Mucosa of stomach (tissue), 1 donor: Measurements from ENCODE around the gene PPP2R5A.

Experiments
- H3K27me3 ChIP-seq: one replicate; pipeline ENCODE4 v1.7.0; 2013; ENCODE audit warnings: mild to moderate bottlenecking, low read length; ENCODE audit not compliant: control insufficient read depth, insufficient read depth
- H3K36me3 ChIP-seq: one replicate; pipeline ENCODE4 v1.7.0; 2013; ENCODE audit warnings: low read length; ENCODE audit not compliant: control insufficient read depth, insufficient read depth
- H3K4me1 ChIP-seq: one replicate; pipeline ENCODE4 v1.7.0; 2013; ENCODE audit warnings: mild to moderate bottlenecking, low read length; ENCODE audit not compliant: control insufficient read depth, insufficient read depth
- H3K4me3 ChIP-seq: one replicate; pipeline ENCODE4 v1.7.0; 2013; ENCODE audit warnings: low read length
- H3K9ac ChIP-seq: one replicate; pipeline ENCODE4 v1.7.0; 2013; ENCODE audit warnings: mild to moderate bottlenecking, low read length, moderate library complexity
- H3K9me3 ChIP-seq: one replicate; pipeline ENCODE4 v1.7.0; 2013; ENCODE audit warnings: mild to moderate bottlenecking, low read length, moderate library complexity; ENCODE audit not compliant: control insufficient read depth
- donor health status: Pancreatic carcinoma.

PPP2R5A gene

GRCh38 chr1:212284744-212285684 lies at the start of gene PPP2R5A:
PPP2R5A (plus strand) TSS chr1:212285410; CDS start chr1:212286111, 701 bp downstream.
- Histone ChIP-seq H3K9ac (peak within 1 kb of the TSS; percentile 97), H3K36me3 (no peaks in the 10 kb centered on the region), H3K9me3 (no peaks in the 10 kb centered on the region), H3K4me3 (peak within 1 kb of the TSS; percentile 93), H3K4me1 (peaks cover 3% of the 10 kb centered on the region), H3K27me3 (no peaks in the 10 kb centered on the region)

- peaks cover 55% of the 10 kb centered on the region for H3K4me1 ChIP-seq
- H3K9ac ChIP-seq = no peak overlapping the region
- no peaks in the 10 kb centered on the region for H3K9me3 ChIP-seq
- H3K4me3 ChIP-seq = no peak overlapping the region
- H3K27me3 ChIP-seq = no peaks in the 10 kb centered on the region
- H3K36me3 ChIP-seq = no peaks in the 10 kb centered on the region
Observed at GRCh38 chr1:212235857-212236256, 49.4 kb upstream of the PPP2R5A start.

- no peaks in the 10 kb centered on the region for H3K36me3 ChIP-seq
- H3K4me1 ChIP-seq = peaks cover 53% of the 10 kb centered on the region
- H3K4me3 ChIP-seq = no peak overlapping the region
- no peaks in the 10 kb centered on the region for H3K9me3 ChIP-seq
- no peaks in the 10 kb centered on the region for H3K27me3 ChIP-seq
- H3K9ac ChIP-seq = no peak overlapping the region
Observed at GRCh38 chr1:212236664-212237220, 48.5 kb upstream of the PPP2R5A start.

GRCh38 chr1:212237651-212238050 lies 47.6 kb upstream of the PPP2R5A start:
- no peak overlapping the region for H3K4me3 ChIP-seq
- H3K9me3 ChIP-seq = no peaks in the 10 kb centered on the region
- no peaks in the 10 kb centered on the region for H3K27me3 ChIP-seq
- H3K9ac ChIP-seq = no peak overlapping the region
- peaks cover 56% of the 10 kb centered on the region for H3K4me1 ChIP-seq
- H3K36me3 ChIP-seq = no peaks in the 10 kb centered on the region

- H3K27me3 ChIP-seq = no peaks in the 10 kb centered on the region
- H3K9ac ChIP-seq = peak overlapping the region; percentile 40
- H3K36me3 ChIP-seq = no peaks in the 10 kb centered on the region
- no peaks in the 10 kb centered on the region for H3K9me3 ChIP-seq
- H3K4me1 ChIP-seq = peaks cover 60% of the 10 kb centered on the region
- H3K4me3 ChIP-seq = no peak overlapping the region
Observed at GRCh38 chr1:212238552-212238951, 46.7 kb upstream of the PPP2R5A start.

- Histone ChIP-seq H3K36me3 (no peaks in the 10 kb centered on the region), H3K9ac (no peak overlapping the region), H3K4me3 (no peak overlapping the region), H3K9me3 (no peaks in the 10 kb centered on the region), H3K4me1 (peaks cover 37% of the 10 kb centered on the region), H3K27me3 (no peaks in the 10 kb centered on the region)
Observed at GRCh38 chr1:212241501-212241900, 43.7 kb upstream of the PPP2R5A start.

- peaks cover 33% of the 10 kb centered on the region for H3K4me1 ChIP-seq
- no peaks in the 10 kb centered on the region for H3K36me3 ChIP-seq
- no peak overlapping the region for H3K9ac ChIP-seq
- no peaks in the 10 kb centered on the region for H3K27me3 ChIP-seq
- no peaks in the 10 kb centered on the region for H3K9me3 ChIP-seq
- no peak overlapping the region for H3K4me3 ChIP-seq
Observed at GRCh38 chr1:212241957-212242287, 43.3 kb upstream of the PPP2R5A start.

GRCh38 chr1:212242288-212242984 lies 42.8 kb upstream of the PPP2R5A start:
- no peaks in the 10 kb centered on the region for H3K36me3 ChIP-seq
- peaks cover 31% of the 10 kb centered on the region for H3K4me1 ChIP-seq
- no peaks in the 10 kb centered on the region for H3K27me3 ChIP-seq
- H3K9me3 ChIP-seq = no peaks in the 10 kb centered on the region
- no peak overlapping the region for H3K9ac ChIP-seq
- H3K4me3 ChIP-seq = no peak overlapping the region

GRCh38 chr1:212242985-212243308 lies 42.3 kb upstream of the PPP2R5A start:
- H3K36me3 ChIP-seq = no peaks in the 10 kb centered on the region
- H3K27me3 ChIP-seq = no peaks in the 10 kb centered on the region
- H3K9ac ChIP-seq = no peak overlapping the region
- H3K4me1 ChIP-seq = peaks cover 29% of the 10 kb centered on the region
- no peaks in the 10 kb centered on the region for H3K9me3 ChIP-seq
- H3K4me3 ChIP-seq = no peak overlapping the region

GRCh38 chr1:212244441-212244840 lies 40.8 kb upstream of the PPP2R5A start:
- no peaks in the 10 kb centered on the region for H3K9me3 ChIP-seq
- no peak overlapping the region for H3K4me3 ChIP-seq
- H3K4me1 ChIP-seq = peaks cover 14% of the 10 kb centered on the region
- H3K9ac ChIP-seq = no peak overlapping the region
- no peaks in the 10 kb centered on the region for H3K36me3 ChIP-seq
- H3K27me3 ChIP-seq = no peaks in the 10 kb centered on the region

GRCh38 chr1:212247179-212247721 lies 38.0 kb upstream of the PPP2R5A start:
- peaks cover 15% of the 10 kb centered on the region for H3K4me1 ChIP-seq
- H3K9me3 ChIP-seq = no peaks in the 10 kb centered on the region
- no peaks in the 10 kb centered on the region for H3K27me3 ChIP-seq
- no peak overlapping the region for H3K4me3 ChIP-seq
- H3K9ac ChIP-seq = no peak overlapping the region
- H3K36me3 ChIP-seq = no peaks in the 10 kb centered on the region

GRCh38 chr1:212247988-212248387 lies 37.2 kb upstream of the PPP2R5A start:
- Histone ChIP-seq H3K4me3 (no peak overlapping the region), H3K9me3 (no peaks in the 10 kb centered on the region), H3K9ac (no peak overlapping the region), H3K27me3 (no peaks in the 10 kb centered on the region), H3K4me1 (peaks cover 8% of the 10 kb centered on the region), H3K36me3 (no peaks in the 10 kb centered on the region)
